ENCODE data around the gene POLR1B. TPM values are rescaled to one million over a fixed set of nuclear protein-coding genes. Genes with fewer than 3 reads are reported as not detected.
A peak's percentile ranks its signal among the peaks of the same experiment; 100 is the strongest.

The POLR1B gene
- total and polyA plus RNA-seq, 2 of the 13 experiments (the other 11 are each of a cell fraction or from before 2014, with no cell fraction given), result 18.3 to 46.0 TPM

GRCh38 chr2:112584134-112584890, 42.0 kb downstream of the POLR1B start, which contains the start of gene CHCHD5 (continued):
- peak; percentile 51 for TF ChIP-seq AHDC1 (CRISPR knock-in tag; IDR thresholded peaks at IDR 0.05; ENCODE audit: borderline replicate concordance)
- TF ChIP-seq MAZ (IDR thresholded peaks at IDR 0.05; ENCODE audit: borderline replicate concordance, low read depth, low read length), result peak; percentile 64; the same call in 1 of the 2 replicates
- TF ChIP-seq MAZ (CRISPR knock-in tag; IDR thresholded peaks at IDR 0.05; ENCODE audit: low read depth), result no peak
- no peak for TF ChIP-seq NFE2 (CRISPR knock-in tag; IDR thresholded peaks at IDR 0.05)
- no peak; the same call in none of the 2 replicates for TF ChIP-seq ZNF800 (CRISPR knock-in tag; IDR thresholded peaks at IDR 0.05)
- no peak for TF ChIP-seq ZNF20 (CRISPR knock-in tag; IDR thresholded peaks at IDR 0.05)
- TF ChIP-seq JUNB (CRISPR knock-in tag; IDR thresholded peaks at IDR 0.05; ENCODE audit: borderline replicate concordance), result no peak
- TF ChIP-seq PRMT3 (CRISPR knock-in tag; IDR thresholded peaks at IDR 0.05; ENCODE audit: borderline replicate concordance, low read depth), result peak; percentile 29; the same call in 1 of the 2 replicates
- TF ChIP-seq ZNF703 (CRISPR knock-in tag; IDR thresholded peaks at IDR 0.05; ENCODE audit: borderline replicate concordance), result peak; percentile 42; the same call in 1 of the 2 replicates
- 0 out of 2 replicates have a peak, but pooled peaks have one; percentile 60 for TF ChIP-seq ZBTB44 (CRISPR knock-in tag; IDR thresholded peaks at IDR 0.05)
- TF ChIP-seq TEAD2 (CRISPR knock-in tag; IDR thresholded peaks at IDR 0.05), result no peak
- TF ChIP-seq MLLT10 (CRISPR knock-in tag; IDR thresholded peaks at IDR 0.05), result no peak
- TF ChIP-seq GPN1 (CRISPR knock-in tag; IDR thresholded peaks at IDR 0.05; ENCODE audit: borderline replicate concordance), result no peak
- peak; percentile 69 for TF ChIP-seq HNRNPLL (IDR thresholded peaks at IDR 0.05; ENCODE audit: low read depth, low read length, poor library complexity, severe bottlenecking)
- TF ChIP-seq WIZ (CRISPR knock-in tag; IDR thresholded peaks at IDR 0.05), result 0 out of 2 replicates have a peak, but pooled peaks have one; percentile 29

Measured in HepG2 (cell line).